HG03469 (cell line): ENCODE data around the gene OR2T3.
A peak's percentile ranks its signal among the peaks of the same experiment; 100 is the strongest.
"Not testable (repeated sequence)": the region's sequence is repeated elsewhere in the genome, so short reads cannot be mapped to it uniquely, and the experiment has no call there.

Source experiments
- ATAC-seq: cut with Tn5 transposase; IDR thresholded peaks from one replicate; pipeline ENCODE4 v1.9.1; 2021; ENCODE audit warnings: mild to moderate bottlenecking, moderate library complexity, moderate number of reproducible peaks; ENCODE audit not compliant: unreplicated experiment

OR2T3 gene, protein sequence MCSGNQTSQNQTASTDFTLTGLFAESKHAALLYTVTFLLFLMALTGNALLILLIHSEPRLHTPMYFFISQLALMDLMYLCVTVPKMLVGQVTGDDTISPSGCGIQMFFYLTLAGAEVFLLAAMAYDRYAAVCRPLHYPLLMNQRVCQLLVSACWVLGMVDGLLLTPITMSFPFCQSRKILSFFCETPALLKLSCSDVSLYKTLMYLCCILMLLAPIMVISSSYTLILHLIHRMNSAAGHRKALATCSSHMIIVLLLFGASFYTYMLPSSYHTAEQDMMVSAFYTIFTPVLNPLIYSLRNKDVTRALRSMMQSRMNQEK

GRCh38 chr1:248473051-248473450 is at the start of gene OR2T3:
Gene OR2T3, plus strand, starts transcription at chr1:248473351. Its CDS starts 0 bp downstream, at chr1:248473351.
- ATAC-seq = not testable (repeated sequence)

DNA sequence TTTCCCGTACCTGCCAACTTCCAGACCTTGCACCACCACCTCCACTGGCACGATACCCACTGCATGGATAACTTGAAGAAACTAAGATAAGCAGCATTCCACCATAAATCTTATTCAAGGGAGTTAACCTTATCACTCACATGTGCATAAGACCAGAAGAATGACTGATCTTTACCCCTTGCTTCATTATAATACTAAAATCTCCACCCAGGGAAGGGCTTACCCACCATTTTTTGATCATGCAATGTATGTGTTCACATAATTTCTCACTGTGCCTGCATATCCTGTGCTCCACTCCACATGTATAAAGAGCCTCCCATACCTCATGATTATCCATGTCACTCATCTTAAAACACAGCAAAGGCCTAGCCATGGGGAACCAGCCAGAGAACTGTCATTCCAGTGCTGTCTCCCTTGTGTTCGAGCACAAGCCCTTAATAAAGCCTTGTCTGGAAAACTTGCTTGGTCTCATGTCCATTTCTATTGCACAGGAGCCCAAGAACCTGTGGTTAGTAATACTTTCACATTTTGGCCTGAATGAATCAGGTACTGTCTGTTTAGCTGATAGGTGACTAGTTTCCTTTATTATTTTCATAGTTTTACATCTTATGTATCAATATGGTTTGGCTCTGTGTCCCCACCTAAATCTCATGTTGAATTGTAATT is 45.5 kb upstream of the OR2T3 start:
- peak; percentile 27 for ATAC-seq

DNA sequence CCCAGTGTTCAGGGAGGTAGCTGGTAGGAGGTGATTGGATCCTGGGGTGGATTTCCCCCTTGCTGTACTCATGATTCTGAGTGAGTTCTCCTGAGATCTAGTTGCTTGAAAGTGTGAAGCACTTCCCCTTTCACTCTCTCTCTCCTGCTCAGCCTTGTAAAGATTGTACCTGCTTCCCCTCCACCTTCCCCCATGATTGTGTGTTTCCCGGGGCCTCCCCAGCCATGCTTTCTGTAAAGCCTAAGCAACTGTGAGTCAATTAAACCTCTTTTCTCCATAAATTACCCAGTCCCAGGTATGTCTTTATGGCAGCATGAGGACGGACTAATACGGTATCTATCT is 45.0 kb upstream of the OR2T3 start:
- peak; percentile 89 for ATAC-seq

DNA sequence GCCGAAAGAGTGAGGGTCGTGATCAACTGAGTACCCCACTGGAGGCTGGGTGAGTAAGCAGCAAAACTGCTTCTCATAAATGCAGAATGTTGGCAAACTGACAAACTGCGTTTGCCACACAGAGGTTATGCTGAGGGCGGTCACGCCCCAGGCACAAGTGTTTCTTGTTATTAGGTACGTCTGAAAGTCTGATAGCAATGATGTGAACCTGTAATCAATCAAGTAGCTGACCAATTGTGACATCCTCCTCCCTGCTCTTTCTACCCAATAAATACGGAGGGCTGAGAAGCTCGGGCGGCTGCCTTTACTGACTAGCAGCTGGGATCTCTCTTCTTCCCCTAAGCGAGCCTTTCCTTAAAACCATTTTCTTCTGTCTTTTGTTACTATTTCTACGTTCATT is 41.5 kb upstream of the OR2T3 start:
- ATAC-seq = not testable (repeated sequence)

- ATAC-seq = not testable (repeated sequence)
Measured at GRCh38 chr1:248432201-248432600, 41.0 kb upstream of the OR2T3 start.

GRCh38 chr1:248433811-248434415 is 39.2 kb upstream of the OR2T3 start:
- not testable (repeated sequence) for ATAC-seq

- ATAC-seq = not testable (repeated sequence)
Measured at GRCh38 chr1:248434913-248435312, 38.2 kb upstream of the OR2T3 start.

DNA sequence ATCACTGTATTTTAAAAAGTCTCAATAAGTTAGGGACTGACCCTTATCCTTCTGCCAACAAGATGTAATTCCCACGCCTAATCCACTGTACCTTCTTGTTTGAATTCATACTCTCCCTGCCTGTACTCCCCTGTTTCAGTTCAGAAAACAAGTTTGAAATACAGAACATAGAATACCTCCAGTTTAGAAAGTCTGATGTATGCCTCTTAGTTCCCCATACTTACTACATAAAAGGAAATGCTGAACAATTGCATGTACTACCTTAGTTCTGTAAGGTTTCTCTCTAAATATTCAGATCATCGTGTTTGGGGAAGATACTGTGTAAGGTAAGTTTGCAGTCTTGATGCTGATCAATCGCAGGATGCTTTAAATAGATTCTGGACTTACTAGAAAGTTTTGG is 36.8 kb upstream of the OR2T3 start:
- ATAC-seq = peak; percentile 38

DNA sequence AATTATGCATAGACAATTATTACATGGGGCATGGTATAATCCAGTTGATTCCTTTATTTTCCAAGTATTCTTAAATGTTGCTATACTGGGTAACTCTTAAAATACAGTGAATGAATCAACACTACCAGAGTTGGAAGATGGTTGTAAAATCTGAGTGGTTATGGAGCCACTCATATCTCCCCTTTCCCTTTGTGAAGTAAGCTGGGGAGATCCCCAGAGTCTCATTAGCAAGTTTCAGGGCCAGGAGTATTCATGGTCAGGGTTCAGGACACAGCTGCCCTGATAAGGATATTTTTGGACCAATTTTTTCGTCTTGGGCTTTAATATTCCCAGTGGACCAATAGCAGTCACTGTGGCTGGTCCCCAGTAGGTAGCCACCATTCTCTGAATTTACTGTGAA is 34.5 kb upstream of the OR2T3 start:
- not testable (repeated sequence) for ATAC-seq

GRCh38 chr1:248439283-248439682 is 33.9 kb upstream of the OR2T3 start:
- ATAC-seq = not testable (repeated sequence)

DNA sequence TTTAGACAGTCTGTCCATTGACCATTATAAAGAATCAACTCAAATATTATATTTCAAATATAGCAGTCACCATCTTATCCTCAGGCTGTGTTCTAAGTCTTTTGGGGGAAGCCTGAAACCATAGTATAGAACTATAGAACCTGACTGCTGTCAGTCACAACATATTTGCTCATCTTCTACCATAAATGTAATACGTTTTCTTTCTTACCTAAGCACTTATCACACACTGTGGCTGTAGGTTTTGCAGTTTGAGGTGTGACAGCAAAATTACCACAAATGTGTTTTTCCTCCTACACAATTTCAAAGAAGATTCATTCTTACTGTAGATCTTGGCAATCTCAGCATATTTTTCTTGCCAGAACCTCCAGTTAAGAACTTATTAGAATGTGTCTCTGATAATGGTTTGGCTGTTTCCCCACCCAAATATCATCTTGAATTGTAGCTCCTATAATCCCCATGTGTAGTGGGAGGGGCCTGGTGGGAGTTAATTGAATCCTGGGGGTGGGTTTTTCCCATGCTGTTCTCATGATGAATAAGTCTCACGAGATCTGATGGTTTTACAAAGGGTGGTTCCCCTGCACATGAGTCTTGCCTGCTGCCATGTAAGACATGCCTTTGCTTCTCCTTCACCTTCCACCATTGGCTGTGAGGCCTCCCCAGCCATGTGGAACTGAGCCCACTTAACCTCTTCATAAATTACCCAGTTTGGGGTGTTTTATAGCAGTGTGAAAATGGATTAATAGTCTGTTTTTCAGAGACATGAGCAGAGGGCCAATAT is 30.5 kb upstream of the OR2T3 start:
- ATAC-seq = not testable (repeated sequence)

GRCh38 chr1:248444603-248445002 is 28.5 kb upstream of the OR2T3 start:
- not testable (repeated sequence) for ATAC-seq

DNA sequence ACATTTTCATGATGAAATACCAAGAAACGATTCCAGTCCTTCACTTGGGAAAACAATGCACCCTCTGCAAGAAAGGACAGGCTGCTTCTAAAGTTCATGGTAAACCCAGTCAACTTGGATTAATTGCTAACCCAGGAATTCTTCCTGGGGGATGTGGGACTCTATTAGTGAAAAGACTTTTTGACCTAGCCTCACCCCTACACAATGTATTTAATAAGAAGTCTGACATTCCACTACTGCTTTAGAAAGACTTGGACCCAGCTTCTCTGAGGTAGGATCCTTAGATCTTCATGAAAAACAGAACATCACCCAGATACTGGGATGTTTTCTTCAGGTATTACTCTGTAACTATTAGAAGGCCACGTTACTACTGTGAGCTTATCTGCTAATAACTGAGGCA is 27.8 kb upstream of the OR2T3 start, which contains the start of gene OR2T2:
TSS of gene OR2T2 (plus strand) at position 239 of the 400 bp plus-strand sequence. CDS start 7,161 bp downstream, outside the sequence.
- not testable (repeated sequence) for ATAC-seq

GRCh38 chr1:248448409-248449074 is 24.6 kb upstream of the OR2T3 start:
- ATAC-seq = peak; percentile 54

- not testable (repeated sequence) for ATAC-seq
Measured at GRCh38 chr1:248449821-248450465, 23.2 kb upstream of the OR2T3 start.

- peak; percentile 57 for ATAC-seq
Measured at GRCh38 chr1:248450466-248451145, 22.5 kb upstream of the OR2T3 start.

- ATAC-seq = not testable (repeated sequence)
Measured at GRCh38 chr1:248453619-248454018, 19.5 kb upstream of the OR2T3 start.

GRCh38 chr1:248455045-248455444 is 18.1 kb upstream of the OR2T3 start:
- ATAC-seq = not testable (repeated sequence)

DNA sequence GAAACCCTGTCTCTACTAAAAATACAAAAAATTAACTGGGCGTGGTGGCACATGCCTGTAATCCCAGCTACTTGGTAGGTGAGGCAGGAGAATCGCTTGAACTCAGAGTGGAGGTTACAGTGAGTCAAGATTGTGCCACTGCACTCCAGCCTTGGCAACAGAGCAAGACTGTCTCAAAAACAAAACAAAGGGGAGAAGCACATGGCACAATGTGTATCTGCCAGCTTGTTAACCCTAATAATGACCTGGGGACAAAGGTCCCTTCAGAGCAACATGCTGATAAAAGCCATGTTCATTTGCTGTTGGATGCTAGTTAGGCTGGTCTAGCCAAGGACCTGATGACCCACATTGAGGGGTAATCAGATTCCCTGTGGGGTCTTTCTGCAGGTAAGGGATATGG is 16.5 kb upstream of the OR2T3 start:
- not testable (repeated sequence) for ATAC-seq
